DND-41 (cell line): ENCODE results near the gene TMPRSS6.

Experiments
- EZH2 ChIP-seq: IDR thresholded peaks from 3 replicates; pipeline ENCODE4 v1.6.1; 2012; ENCODE audit warnings: borderline replicate concordance, low read depth, mild to moderate bottlenecking, moderate library complexity, low read length, inconsistent platforms; ENCODE audit not compliant: severe bottlenecking
- TF ChIP-seq, protein P1 (sequence below): IDR thresholded peaks from 2 replicates; pipeline ENCODE4 v1.5.1; 2012; ENCODE audit warnings: borderline replicate concordance, low read length, moderate library complexity, mild to moderate bottlenecking; ENCODE audit not compliant: poor library complexity, severe bottlenecking; ENCODE audit errors: extremely low read depth

DNA sequence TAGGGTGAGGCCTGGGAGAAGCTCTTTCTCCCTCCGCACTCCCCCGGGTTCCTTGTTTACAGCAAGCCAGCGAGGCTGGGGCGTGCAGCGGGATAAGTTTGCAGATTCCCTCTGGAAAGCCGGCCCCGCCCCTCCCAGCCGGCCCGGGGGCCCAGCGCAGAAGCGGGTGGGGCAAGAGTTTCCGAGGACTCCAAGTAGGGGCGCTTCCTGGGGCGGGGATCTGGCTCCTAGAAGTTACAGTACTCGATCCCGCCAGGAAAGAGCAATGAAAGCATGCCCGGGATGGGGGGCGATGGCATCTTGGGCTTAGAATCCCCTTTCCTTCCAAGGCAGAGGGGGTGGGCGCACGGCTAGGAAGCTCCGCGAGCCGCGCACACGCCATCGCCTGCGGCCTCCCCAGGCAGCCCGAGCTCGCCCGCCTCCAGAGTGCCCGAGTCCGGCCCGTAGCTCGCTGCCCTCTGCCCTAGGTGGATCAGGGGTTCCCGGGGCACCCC, 90.7 kb downstream of the TMPRSS6 start:
- TF ChIP-seq, protein P1, sequence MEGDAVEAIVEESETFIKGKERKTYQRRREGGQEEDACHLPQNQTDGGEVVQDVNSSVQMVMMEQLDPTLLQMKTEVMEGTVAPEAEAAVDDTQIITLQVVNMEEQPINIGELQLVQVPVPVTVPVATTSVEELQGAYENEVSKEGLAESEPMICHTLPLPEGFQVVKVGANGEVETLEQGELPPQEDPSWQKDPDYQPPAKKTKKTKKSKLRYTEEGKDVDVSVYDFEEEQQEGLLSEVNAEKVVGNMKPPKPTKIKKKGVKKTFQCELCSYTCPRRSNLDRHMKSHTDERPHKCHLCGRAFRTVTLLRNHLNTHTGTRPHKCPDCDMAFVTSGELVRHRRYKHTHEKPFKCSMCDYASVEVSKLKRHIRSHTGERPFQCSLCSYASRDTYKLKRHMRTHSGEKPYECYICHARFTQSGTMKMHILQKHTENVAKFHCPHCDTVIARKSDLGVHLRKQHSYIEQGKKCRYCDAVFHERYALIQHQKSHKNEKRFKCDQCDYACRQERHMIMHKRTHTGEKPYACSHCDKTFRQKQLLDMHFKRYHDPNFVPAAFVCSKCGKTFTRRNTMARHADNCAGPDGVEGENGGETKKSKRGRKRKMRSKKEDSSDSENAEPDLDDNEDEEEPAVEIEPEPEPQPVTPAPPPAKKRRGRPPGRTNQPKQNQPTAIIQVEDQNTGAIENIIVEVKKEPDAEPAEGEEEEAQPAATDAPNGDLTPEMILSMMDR, result no peak
- TF ChIP-seq EZH2, result no peak
